HL-60 (cell line): ENCODE measurements around the gene PSPN.
A peak's percentile ranks its signal among the peaks of the same experiment; 100 is the strongest.

ENCODE experiments used
- DNase-seq, 2 experiments: peaks; one replicate each; pipeline ENCODE4 v3.0.0-alpha.2; 2010 to 2020; ENCODE audit warnings: low read depth in 1 of 2, low spot score in 1 of 2
- H3K27ac ChIP-seq: fragments of 250-450 bp; sonication (Bioruptor Pico); replicated peaks from 2 replicates; pipeline ENCODE4 v1.5.1; 2020; ENCODE audit warnings: mild to moderate bottlenecking, moderate library complexity
- H3K27me3 ChIP-seq: fragments of 250-450 bp; sonication (Bioruptor Pico); 2 replicates; pipeline ENCODE4 v1.5.1; 2021; ENCODE audit warnings: mild to moderate bottlenecking, moderate library complexity; ENCODE audit not compliant: insufficient read depth, poor library complexity, severe bottlenecking
- H3K4me3 ChIP-seq: replicated peaks from 2 replicates; pipeline ENCODE4 v1.5.1; 2011; ENCODE audit warnings: mild to moderate bottlenecking, control low read depth, low read length; ENCODE audit not compliant: insufficient read depth
- CTCF ChIP-seq: IDR thresholded peaks from one replicate; pipeline ENCODE4 v1.5.1; 2011; ENCODE audit warnings: low read length, control low read depth, inconsistent platforms; ENCODE audit not compliant: insufficient read depth
- GABPA ChIP-seq: IDR thresholded peaks from 2 replicates; pipeline ENCODE4 v1.6.1; 2012; ENCODE audit warnings: low read depth
- POLR2AphosphoS5 ChIP-seq: IDR thresholded peaks from 2 replicates; pipeline ENCODE4 v1.6.1; 2012; ENCODE audit warnings: low read depth
- REST ChIP-seq: IDR thresholded peaks from 2 replicates; pipeline ENCODE4 v1.6.1; 2012; ENCODE audit warnings: low read depth; ENCODE audit not compliant: insufficient replicate concordance
- SPI1 ChIP-seq: IDR thresholded peaks from 2 replicates; pipeline ENCODE4 v1.6.1; 2012; ENCODE audit warnings: low read depth, mild to moderate bottlenecking, borderline replicate concordance

PSPN gene

GRCh38 chr19:6379744-6380143, 4.0 kb upstream of the PSPN start:
- H3K27ac ChIP-seq, result no peak overlapping the region
- DNase-seq, result no peak
- no peaks in the 10 kb centered on the region for H3K27me3 ChIP-seq
- no peak overlapping the region for H3K4me3 ChIP-seq
- no peak for TF ChIP-seq GABPA
- no peak for TF ChIP-seq POLR2AphosphoS5
- no peak for TF ChIP-seq REST
- TF ChIP-seq SPI1, result no peak
- no peak for TF ChIP-seq CTCF

DNA sequence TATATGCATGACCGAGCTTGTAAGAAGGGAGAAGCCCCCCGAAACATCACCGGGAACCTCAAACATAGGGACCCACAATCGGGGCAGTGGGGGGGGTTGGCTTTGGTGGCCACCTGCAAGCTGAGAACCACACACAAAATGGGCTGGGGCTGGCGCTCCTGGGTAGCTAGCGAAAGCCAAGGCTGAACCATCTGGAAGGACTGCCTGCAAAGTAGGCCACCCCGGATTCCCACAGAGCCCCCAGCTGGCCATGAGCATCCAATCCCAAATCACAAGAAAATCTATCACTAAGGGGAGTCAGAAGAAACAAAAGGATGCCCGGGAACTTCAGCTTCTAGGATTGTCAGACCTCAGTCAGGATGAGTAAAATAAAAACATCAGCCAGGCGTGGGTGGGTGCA, 2.8 kb upstream of the PSPN start:
- H3K27ac ChIP-seq, result no peak overlapping the region
- no peak for TF ChIP-seq SPI1
- TF ChIP-seq REST, result no peak
- 0 out of 2 replicates have a peak, but pooled peaks have one; percentile 4 for TF ChIP-seq POLR2AphosphoS5
- no peak for TF ChIP-seq GABPA
- no peak for TF ChIP-seq CTCF
- no peaks in the 10 kb centered on the region for H3K27me3 ChIP-seq
- DNase-seq, result no peak
- H3K4me3 ChIP-seq, result no peak overlapping the region

DNA sequence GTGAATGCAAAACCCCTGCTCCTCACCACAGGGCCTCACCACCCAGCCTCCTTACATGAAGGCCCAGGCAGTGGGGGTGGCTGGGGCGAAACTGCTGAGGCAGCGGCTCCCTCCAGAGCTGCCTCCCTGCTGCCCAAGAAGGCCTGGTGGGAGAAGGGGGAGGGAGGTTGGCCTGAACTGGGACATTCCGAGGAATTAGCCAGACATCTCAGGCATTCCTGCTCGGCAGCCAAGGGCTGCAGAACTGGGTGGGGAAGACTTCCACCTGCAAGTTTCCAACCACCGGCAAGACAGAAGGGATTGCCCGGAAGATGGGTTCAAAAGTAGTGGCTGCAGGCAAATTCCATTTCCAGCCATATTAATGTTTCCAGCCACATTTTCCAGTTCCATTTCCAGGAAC, 2.3 kb upstream of the PSPN start:
- DNase-seq, result no peak
- Histone ChIP-seq H3K27me3 (no peaks in the 10 kb centered on the region), H3K4me3 (no peak overlapping the region), H3K27ac (no peak overlapping the region)
- TF ChIP-seq POLR2AphosphoS5, result 0 out of 2 replicates have a peak, but pooled peaks have one; percentile 1
- no peak for TF ChIP-seq SPI1
- no peak for TF ChIP-seq CTCF

DNA sequence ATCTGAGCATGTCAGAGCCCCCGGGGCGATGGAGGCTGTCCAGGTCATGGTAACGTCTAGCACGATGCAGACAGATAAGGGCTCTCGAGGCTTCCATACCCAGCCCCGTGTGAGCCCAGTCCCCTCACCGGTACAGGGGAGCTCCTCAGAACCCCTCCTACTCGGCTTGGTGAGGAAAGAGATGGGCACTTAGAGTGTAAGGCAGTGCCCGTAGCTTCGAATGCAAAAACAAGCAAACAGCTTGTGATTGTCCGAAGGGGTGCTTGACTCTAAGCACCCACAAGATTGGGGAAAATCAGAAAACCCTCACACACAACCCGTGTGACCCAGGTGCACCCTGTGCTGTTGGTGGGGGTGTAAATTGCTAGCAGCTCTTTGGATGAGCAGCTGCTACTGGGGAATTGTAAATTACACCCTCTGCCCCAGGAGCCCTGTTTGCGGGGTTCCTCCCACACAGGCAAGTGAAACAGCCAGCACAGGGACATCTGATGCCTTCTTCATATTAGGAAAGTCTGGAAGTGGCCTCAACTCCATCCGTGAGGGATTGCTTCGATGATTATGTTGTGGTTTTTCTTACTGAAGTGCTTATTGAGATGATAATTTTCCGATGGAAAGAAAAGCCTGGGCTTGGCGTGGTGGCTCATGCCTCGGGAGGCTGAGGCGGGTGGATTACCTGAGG, 918 bp upstream of the PSPN start:
- DNase-seq, result no peak
- TF ChIP-seq POLR2AphosphoS5, result no peak
- TF ChIP-seq REST, result no peak
- TF ChIP-seq GABPA, result no peak
- no peak for TF ChIP-seq CTCF
- TF ChIP-seq SPI1, result no peak
- H3K27ac ChIP-seq, result no peak overlapping the region
- H3K27me3 ChIP-seq, result no peaks in the 10 kb centered on the region
- no peak overlapping the region for H3K4me3 ChIP-seq
